Right cardiac atrium (tissue), 5 donors: ENCODE results near the gene TMEM117. TPM values are rescaled to one million over a fixed set of nuclear protein-coding genes. Genes with fewer than 3 reads are reported as not detected.

Experiments
- ATAC-seq, 2 donors: fragments of 200-7000 bp; cut with Tn5 transposase; one replicate each; pipeline versions ENCODE4 v1.8.0 to v1.9.1; 2020; ENCODE audit warnings: moderate library complexity in 2 of 2, mild to moderate bottlenecking in 1 of 2
- DNase-seq, 3 donors: peaks; one replicate each; pipeline ENCODE4 v3.0.0-alpha.2; 2020
- H3K27ac ChIP-seq: one replicate; pipeline ENCODE4 v1.5.1; 2013; ENCODE audit warnings: mild to moderate bottlenecking, low read length, control low read depth, moderate library complexity
- H3K27me3 ChIP-seq: one replicate; pipeline ENCODE4 v1.6.1; 2013; ENCODE audit not compliant: control insufficient read depth, insufficient read depth
- H3K4me1 ChIP-seq: one replicate; pipeline ENCODE4 v1.6.1; 2013; ENCODE audit warnings: low read length; ENCODE audit not compliant: control insufficient read depth, insufficient read depth
- H3K4me3 ChIP-seq: one replicate; pipeline ENCODE4 v1.5.1; 2013; ENCODE audit warnings: low read length, control low read depth
- H3K9me3 ChIP-seq: one replicate; pipeline ENCODE4 v1.6.1; 2013; ENCODE audit warnings: low read length; ENCODE audit not compliant: control insufficient read depth
- WGBS: extraction: QIAGEN DNeasy Blood & Tissue Kit; methylation state at CpG from one replicate; pipeline ENCODE4 v1.1.7; 2013; 5-methylcytosine and 5-hydroxymethylcytosine counted together
- intact Hi-C, 4 donors: fragments of 100-400 bp; cut with DNase I; formaldehyde crosslinking; loops; one replicate each; pipeline versions ENCODE4 v1.11.0 to v1.14.0; 2022 to 2023
- polyA plus RNA-seq: library from polyadenylated mRNA; stranded (reverse); fragments of 200-250 nt; gene quantifications from one replicate; pipeline ENCODE4 v1.2.3, GENCODE V29; 2013
- total RNA-seq, 4 donors: library from RNA; stranded (reverse); fragmentation: NEBNext Ultra II Directional; extraction: Animal tissue kit (Norgen Biotek cat#: 25700); gene quantifications; one replicate each; pipeline ENCODE4 v1.2.1, GENCODE V29; 2021
- donor health status: healthy with polysubstance abuse.
- donor health status: DM: no; HTN: yes; CAD: no.
- donor health status: DM: no; HTN: no; CAD: no.
- donor health status: DM: no; HTN: yes; CAD: no; lungs with severe emphysema.
- donor health status: DM: yes; HTN: yes; CAD: no.

The TMEM117 gene
- total and polyA plus RNA-seq, 5 donors = 8.0 to 13.0 (median 11.7) TPM

- H3K4me1 ChIP-seq = no peaks in the 10 kb centered on the region
- no peaks in the 10 kb centered on the region for H3K9me3 ChIP-seq
- ATAC-seq (no peak), DNase-seq (no peak)
- H3K4me3 ChIP-seq = no peak overlapping the region
- WGBS = 77% methylated on average over 2 of the region's 2 CpGs
- intact Hi-C loops = no loop called here
- no peaks in the 10 kb centered on the region for H3K27me3 ChIP-seq
- H3K27ac ChIP-seq = no peak overlapping the region
Measured at GRCh38 chr12:44253338-44253856, 417.5 kb downstream of the TMEM117 start.

GRCh38 chr12:44258246-44258645 lies 422.4 kb downstream of the TMEM117 start:
- ATAC-seq = no peak
- Histone ChIP-seq H3K27me3 (no peaks in the 10 kb centered on the region), H3K4me3 (no peak overlapping the region), H3K4me1 (no peaks in the 10 kb centered on the region), H3K9me3 (no peaks in the 10 kb centered on the region), H3K27ac (no peak overlapping the region)
- DNase-seq = no peak
- intact Hi-C loops = no loop called here
- 91% methylated on average over 1 of the region's 1 CpG for WGBS

GRCh38 chr12:44259890-44260289 lies 424.0 kb downstream of the TMEM117 start:
- Histone ChIP-seq H3K4me3 (no peak overlapping the region), H3K27me3 (no peaks in the 10 kb centered on the region), H3K9me3 (no peaks in the 10 kb centered on the region), H3K4me1 (no peaks in the 10 kb centered on the region), H3K27ac (no peak overlapping the region)
- DNase-seq (no peak), ATAC-seq (no peak)
- intact Hi-C loops = no loop called here
- WGBS = 97% methylated on average over 6 of the region's 6 CpGs

GRCh38 chr12:44260581-44260980 lies 424.7 kb downstream of the TMEM117 start:
- no peak for DNase-seq

GRCh38 chr12:44285321-44285960 lies 449.6 kb downstream of the TMEM117 start:
- H3K9me3 ChIP-seq = no peaks in the 10 kb centered on the region
- H3K27me3 ChIP-seq = no peaks in the 10 kb centered on the region
- 29% methylated on average over 3 of the region's 3 CpGs for WGBS
- ATAC-seq (no peak), DNase-seq (no peak)
- H3K27ac ChIP-seq = no peak overlapping the region
- H3K4me3 ChIP-seq = no peak overlapping the region
- intact Hi-C loops = no loop called here
- H3K4me1 ChIP-seq = no peaks in the 10 kb centered on the region

More at GRCh38 chr12:44260581-44260980, 424.7 kb downstream of the TMEM117 start:
- Histone ChIP-seq H3K9me3 (no peaks in the 10 kb centered on the region), H3K4me3 (no peak overlapping the region), H3K27me3 (no peaks in the 10 kb centered on the region), H3K4me1 (no peaks in the 10 kb centered on the region), H3K27ac (no peak overlapping the region)
- intact Hi-C loops = no loop called here
- ATAC-seq = no peak
- WGBS = 92% methylated on average over 1 of the region's 1 CpG

- WGBS = 55% methylated on average over 2 of the region's 2 CpGs
- H3K27me3 ChIP-seq = no peaks in the 10 kb centered on the region
- no peak for DNase-seq
- intact Hi-C loops = no loop called here
- H3K27ac ChIP-seq = no peak overlapping the region
- H3K4me3 ChIP-seq = no peak overlapping the region
- no peaks in the 10 kb centered on the region for H3K4me1 ChIP-seq
- no peak for ATAC-seq
- no peaks in the 10 kb centered on the region for H3K9me3 ChIP-seq
Measured at GRCh38 chr12:44286336-44286735, 450.5 kb downstream of the TMEM117 start.

GRCh38 chr12:44286821-44287505 lies 451.1 kb downstream of the TMEM117 start:
- 80% methylated on average over 2 of the region's 2 CpGs for WGBS
- Histone ChIP-seq H3K27ac (no peak overlapping the region), H3K27me3 (no peaks in the 10 kb centered on the region), H3K4me1 (no peaks in the 10 kb centered on the region), H3K4me3 (no peak overlapping the region), H3K9me3 (no peaks in the 10 kb centered on the region)
- intact Hi-C loops = no loop called here
- DNase-seq (no peak), ATAC-seq (no peak)

- Histone ChIP-seq H3K4me3 (no peak overlapping the region), H3K9me3 (no peaks in the 10 kb centered on the region), H3K27me3 (no peaks in the 10 kb centered on the region), H3K27ac (no peak overlapping the region), H3K4me1 (no peaks in the 10 kb centered on the region)
- no peak for DNase-seq
- ATAC-seq = no peak
- intact Hi-C loops = no loop called here
Measured at GRCh38 chr12:44287545-44287944, 451.7 kb downstream of the TMEM117 start.

- intact Hi-C loops = no loop called here
- DNase-seq (no peak), ATAC-seq (no peak)
- 87% methylated on average over 1 of the region's 1 CpG for WGBS
- no peak overlapping the region for H3K27ac ChIP-seq
- H3K4me1 ChIP-seq = no peaks in the 10 kb centered on the region
- H3K9me3 ChIP-seq = peaks cover 4% of the 10 kb centered on the region
- H3K4me3 ChIP-seq = no peak overlapping the region
- no peaks in the 10 kb centered on the region for H3K27me3 ChIP-seq
Measured at GRCh38 chr12:44294649-44295048, 458.8 kb downstream of the TMEM117 start.

- Histone ChIP-seq H3K27ac (no peak overlapping the region), H3K4me1 (no peaks in the 10 kb centered on the region), H3K9me3 (peaks cover 4% of the 10 kb centered on the region), H3K27me3 (no peaks in the 10 kb centered on the region), H3K4me3 (no peak overlapping the region)
- intact Hi-C loops = no loop called here
- WGBS = 92% methylated on average over 4 of the region's 4 CpGs
- DNase-seq (no peak), ATAC-seq (no peak)
Measured at GRCh38 chr12:44295958-44296623, 460.2 kb downstream of the TMEM117 start.

- WGBS = 83% methylated on average over 4 of the region's 4 CpGs
- Histone ChIP-seq H3K9me3 (peaks cover 4% of the 10 kb centered on the region), H3K27me3 (no peaks in the 10 kb centered on the region), H3K4me1 (no peaks in the 10 kb centered on the region), H3K27ac (no peak overlapping the region), H3K4me3 (no peak overlapping the region)
- DNase-seq (no peak), ATAC-seq (no peak)
- intact Hi-C loops = no loop called here
Measured at GRCh38 chr12:44296624-44297197, 460.8 kb downstream of the TMEM117 start.
